SK-N-SH (cell line): ENCODE measurements around the gene KLHL30.

Experiments
- CTCF ChIP-seq: fragments of 200-600 bp; sonication (generic); IDR thresholded peaks from 2 replicates; pipeline ENCODE4 v1.6.1; 2017; ENCODE audit warnings: antibody characterized with exemption, mild to moderate bottlenecking, moderate library complexity
- FOXM1 ChIP-seq: IDR thresholded peaks from 2 replicates; pipeline ENCODE4 v1.4.0; 2012; ENCODE audit warnings: low read depth, mild to moderate bottlenecking
- MXI1 ChIP-seq: IDR thresholded peaks from 2 replicates; pipeline ENCODE4 v1.6.1; 2012; ENCODE audit warnings: mild to moderate bottlenecking, low read depth, low read length, improper control_type of control experiment
- NRF1 ChIP-seq: IDR thresholded peaks from 2 replicates; pipeline ENCODE4 v1.6.1; 2012; ENCODE audit warnings: low read depth, mild to moderate bottlenecking, low read length
- POLR2AphosphoS5 ChIP-seq: IDR thresholded peaks from 2 replicates; pipeline ENCODE4 v1.6.1; 2012; ENCODE audit warnings: low read depth, low read length
- RAD21 ChIP-seq: IDR thresholded peaks from 2 replicates; pipeline ENCODE4 v1.6.1; 2012; ENCODE audit warnings: mild to moderate bottlenecking, low read length
- SMC3 ChIP-seq: IDR thresholded peaks from 2 replicates; pipeline ENCODE4 v1.6.1; 2012; ENCODE audit warnings: low read depth, low read length, improper control_type of control experiment
- TCF12 ChIP-seq: IDR thresholded peaks from 2 replicates; pipeline ENCODE4 v1.4.0; 2012

DNA sequence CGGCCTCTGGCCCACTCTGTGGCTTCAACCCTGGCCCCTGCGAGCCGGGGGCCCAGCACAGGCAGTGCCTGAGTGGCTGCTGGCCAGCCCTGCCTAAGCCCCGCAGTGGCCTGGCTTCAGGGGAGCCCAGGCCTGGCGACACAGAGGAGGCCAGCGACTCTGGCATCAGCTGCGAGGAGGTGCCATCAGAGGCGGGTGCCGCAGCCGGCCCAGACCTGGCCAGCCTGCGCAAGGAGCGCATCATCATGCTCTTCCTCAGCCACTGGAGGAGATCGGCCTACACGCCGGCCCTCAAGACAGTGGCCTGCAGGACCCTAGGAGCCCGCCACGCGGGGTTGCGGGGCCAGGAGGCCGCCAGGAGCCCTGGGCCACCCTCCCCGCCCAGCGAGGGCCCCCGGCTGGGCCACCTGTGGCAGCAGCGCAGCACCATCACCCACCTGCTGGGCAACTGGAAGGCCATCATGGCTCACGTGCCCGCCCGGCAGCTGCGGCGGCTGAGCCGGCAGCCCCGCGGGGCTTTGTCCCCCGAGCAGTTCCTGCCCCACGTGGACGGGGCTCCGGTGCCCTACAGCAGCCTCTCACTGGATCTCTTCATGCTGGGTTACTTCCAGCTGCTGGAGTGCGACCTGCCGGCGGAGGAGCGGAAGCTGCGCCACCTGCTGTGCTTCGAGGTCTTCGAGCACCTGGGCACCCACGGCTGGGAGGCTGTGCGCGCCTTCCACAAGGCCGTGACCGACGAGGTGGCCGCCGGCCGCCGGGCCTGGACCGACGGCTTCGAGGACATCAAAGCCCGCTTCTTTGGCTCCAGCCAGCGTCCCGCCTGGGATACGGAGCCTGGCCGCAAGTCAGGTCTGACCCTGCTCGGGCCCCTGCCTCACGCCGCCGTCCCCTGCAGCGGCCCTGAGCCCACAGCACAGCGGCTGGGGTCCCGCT lies 7.5 kb upstream of the KLHL30 start:
- TF ChIP-seq RAD21 (no peak), NRF1 (no peak), FOXM1 (no peak), CTCF (no peak), TCF12 (no peak), POLR2AphosphoS5 (no peak), SMC3 (no peak), MXI1 (no peak)
